GM12878 (cell line): Measurements from ENCODE around the gene LRIT1. TPM values are rescaled to one million over a fixed set of nuclear protein-coding genes. Genes with fewer than 3 reads are reported as not detected.

Source experiments
- ATAC-seq: fragments of 200-7000 bp; cut with Tn5 transposase; 3 replicates; pipeline ENCODE4 v1.9.1; 2020; ENCODE audit warnings: mild to moderate bottlenecking, moderate library complexity
- BruUV-seq: library from RNA; stranded (reverse); fragments of 400-500 nt; replicated peaks from 2 replicates; lab custom pipeline; 2021; lab: Mats Ljungman, UMichigan
- CTCF ChIA-PET: fragments of 300-600 bp; sonication (Branson Sonifier 250); formaldehyde crosslinking; extraction: SDS; loops from one replicate; lab custom pipeline; 2021; ENCODE audit warnings: inconsistent platforms; lab: Yijun Ruan, JAX
- POLR2A ChIA-PET: fragments of 350-600 bp; formaldehyde crosslinking; extraction: SDS; loops from one replicate; lab custom pipeline; 2021; ENCODE audit warnings: inconsistent platforms; lab: Charles Lee
- RAD21 ChIA-PET: fragments of 300-600 bp; sonication (Branson Sonifier 250); formaldehyde crosslinking; loops from one replicate; lab custom pipeline; 2023; ENCODE audit warnings: antibody characterized with exemption; ENCODE audit not compliant: unreplicated experiment; lab: Charles Lee
- SMC1A ChIA-PET: fragments of 300-600 bp; sonication (Branson Sonifier 250); formaldehyde crosslinking; loops from one replicate; lab custom pipeline; 2023; ENCODE audit not compliant: unreplicated experiment, uncharacterized antibody; lab: Charles Lee
- DNase-seq: peaks from one replicate; pipeline ENCODE4 v3.0.0-alpha.2; 2011; ENCODE audit warnings: low read depth, low spot score
- FAIRE-seq: peaks from 3 replicates; lab custom pipeline; 2011; peaks lifted over from hg19 to GRCh38; lab: Jason Lieb, UNC
- H2AFZ ChIP-seq: 2 replicates; pipeline ENCODE4 v1.6.0; 2011; ENCODE audit warnings: low read depth, low read length, control low read depth; ENCODE audit not compliant: control insufficient read depth
- H3K27ac ChIP-seq: 2 replicates; pipeline ENCODE4 v1.5.1; 2011; ENCODE audit warnings: control low read depth; ENCODE audit not compliant: control insufficient read depth, insufficient read depth
- H3K27me3 ChIP-seq, 2 experiments: replicated peaks in 1 of 2; 2 replicates each; pipeline versions ENCODE4 v1.6.0 to v1.6.1; 2011; ENCODE audit warnings: low read length in 1 of 2; ENCODE audit not compliant: control insufficient read depth in 2 of 2, insufficient read depth in 2 of 2
- H3K36me3 ChIP-seq, 2 experiments: 2 replicates each; pipeline ENCODE4 v1.5.1; 2011; ENCODE audit warnings: low read length in 1 of 2; ENCODE audit not compliant: control insufficient read depth in 2 of 2, insufficient read depth in 2 of 2
- H3K4me1 ChIP-seq: 2 replicates; pipeline ENCODE4 v1.6.1; 2011; ENCODE audit warnings: mild to moderate bottlenecking, low read length, moderate library complexity, mixed read lengths; ENCODE audit not compliant: control insufficient read depth, insufficient read depth
- H3K4me2 ChIP-seq: 2 replicates; pipeline ENCODE4 v1.6.0; 2011; ENCODE audit warnings: control low read depth; ENCODE audit not compliant: control insufficient read depth, insufficient read depth
- H3K4me3 ChIP-seq: fragments of 200-600 bp; sonication (generic); 2 replicates; pipeline ENCODE4 v1.5.1; 2016
- H3K79me2 ChIP-seq: 2 replicates; pipeline ENCODE4 v1.6.0; 2011; ENCODE audit warnings: low read length; ENCODE audit not compliant: control insufficient read depth, insufficient read depth
- H3K9ac ChIP-seq: 2 replicates; pipeline ENCODE4 v1.8.0; 2011; ENCODE audit warnings: low read length, control low read depth, mixed read lengths; ENCODE audit not compliant: control insufficient read depth, insufficient read depth
- H3K9me3 ChIP-seq: replicated peaks from 3 replicates; pipeline ENCODE4 v1.5.1; 2011; ENCODE audit warnings: mild to moderate bottlenecking, low read length; ENCODE audit not compliant: control insufficient read depth, insufficient read depth
- H4K20me1 ChIP-seq: 2 replicates; pipeline ENCODE4 v1.6.0; 2011; ENCODE audit not compliant: control insufficient read depth, insufficient read depth
- HCFC1 ChIP-seq: fragments of 150-350 bp; IDR thresholded peaks from 2 replicates; pipeline ENCODE4 v1.6.1; 2014; ENCODE audit warnings: low read length
- JUND ChIP-seq: IDR thresholded peaks from 2 replicates; pipeline ENCODE4 v1.6.1; 2012; ENCODE audit warnings: low read depth, mild to moderate bottlenecking, low read length, improper control_type of control experiment, moderate library complexity
- NFYB ChIP-seq: IDR thresholded peaks from 2 replicates; pipeline ENCODE4 v1.6.1; 2011; ENCODE audit warnings: low read depth, mild to moderate bottlenecking, low read length, improper control_type of control experiment, moderate library complexity; ENCODE audit not compliant: insufficient read depth
- SP1 ChIP-seq: IDR thresholded peaks from one replicate; pipeline ENCODE4 v1.6.1; 2011; ENCODE audit warnings: low read depth, low read length
- TAF1 ChIP-seq: IDR thresholded peaks from 2 replicates; pipeline ENCODE4 v1.6.1; 2011; ENCODE audit warnings: mild to moderate bottlenecking, low read depth, low read length, borderline replicate concordance
- ZNF24 ChIP-seq: fragments of 450-650 bp; IDR thresholded peaks from 2 replicates; pipeline ENCODE4 v1.6.1; 2017; ENCODE audit warnings: antibody characterized with exemption, mild to moderate bottlenecking
- WGBS: methylation state at CpG from one replicate; pipeline ENCODE4 v1.1.6; 2016; ENCODE audit warnings: low lambda C conversion rate; ENCODE audit not compliant: insufficient replicate concordance, insufficient coverage; ENCODE audit errors: missing lambda C conversion rate; 5-methylcytosine and 5-hydroxymethylcytosine counted together
- in situ Hi-C: fragments of 300-500 bp; cut with MboI; formaldehyde crosslinking; loops from 9 replicates; pipeline ENCODE4 v1.14.3; 2018; ENCODE audit warnings: mixed read lengths
- intact Hi-C: fragments of 100-400 bp; cut with micrococcal nuclease; formaldehyde crosslinking; loops from one replicate; pipeline ENCODE4 v1.14.2; 2022; ENCODE audit not compliant: unreplicated experiment
- polyA plus RNA-seq, 11 experiments: library from polyadenylated mRNA; depleted of rRNA in 4 of 11; unstranded in 6 of 11; stranded (reverse) in 5 of 11; fragments of >200 nt; fragmentation: Nextera tagmentation in 4 of 11; fragmentation: Illumina TruSeq in 1 of 11; extraction: Ambion mirVana in 4 of 11; extraction: Trizol in 1 of 11; gene quantifications; 1 replicate in 1 of 11; 2 replicates in 10 of 11; pipeline versions ENCODE4 v1.2.1 to v1.2.3, GENCODE V29; 2011 to 2016; ENCODE audit warnings: inconsistent platforms in 2 of 11, missing spikeins in 2 of 11, low read depth in 1 of 11
- total RNA-seq, 4 experiments: library from RNA; depleted of rRNA in 3 of 4; stranded (reverse); fragments of >200 nt in 3 of 4; fragmentation: Illumina TruSeq in 1 of 4; extraction: Trizol in 1 of 4; gene quantifications; 2 replicates each; pipeline versions ENCODE4 v1.2.1 to v1.2.3, GENCODE V29; 2013 to 2021
- TF ChIP-seq, protein P1 (sequence below): fragments of 450-650 bp; conservative IDR thresholded peaks from 2 replicates; pipeline ENCODE4 v1.6.1; 2017; ENCODE audit warnings: mild to moderate bottlenecking, moderate library complexity

Gene LRIT1
- total and polyA plus RNA-seq, 10 of the 15 experiments (the other 5 are each of a cell fraction or from before 2014, with no cell fraction given), result not detected

DNA sequence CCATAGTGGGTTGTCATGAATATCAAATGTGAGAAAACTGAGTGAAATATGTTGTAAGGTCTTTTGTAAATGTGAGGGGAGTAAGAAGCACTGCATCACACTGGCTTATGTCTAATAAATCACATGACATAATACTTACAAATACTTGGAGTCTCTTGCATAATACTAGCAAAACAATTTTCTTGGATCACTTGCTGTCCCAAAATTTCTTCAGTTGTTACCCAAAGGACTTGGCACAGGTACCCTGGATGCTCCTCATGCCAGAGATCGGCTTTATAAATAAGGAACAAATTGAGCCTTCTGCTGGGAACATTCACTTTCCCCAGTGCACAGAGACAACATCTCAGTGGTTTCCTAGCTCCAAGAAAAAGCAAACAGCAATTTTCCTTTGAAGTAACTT is 11.0 kb downstream of the LRIT1 start:
- H2AFZ ChIP-seq, result no peak overlapping the region
- WGBS, result 27% methylated on average over 1 of the region's 1 CpG
- no peak overlapping the region for H3K9ac ChIP-seq
- H4K20me1 ChIP-seq, result no peaks in the 10 kb centered on the region
- TF ChIP-seq JUND, result no peak
- no peak for TF ChIP-seq NFYB
- TF ChIP-seq, protein P1, sequence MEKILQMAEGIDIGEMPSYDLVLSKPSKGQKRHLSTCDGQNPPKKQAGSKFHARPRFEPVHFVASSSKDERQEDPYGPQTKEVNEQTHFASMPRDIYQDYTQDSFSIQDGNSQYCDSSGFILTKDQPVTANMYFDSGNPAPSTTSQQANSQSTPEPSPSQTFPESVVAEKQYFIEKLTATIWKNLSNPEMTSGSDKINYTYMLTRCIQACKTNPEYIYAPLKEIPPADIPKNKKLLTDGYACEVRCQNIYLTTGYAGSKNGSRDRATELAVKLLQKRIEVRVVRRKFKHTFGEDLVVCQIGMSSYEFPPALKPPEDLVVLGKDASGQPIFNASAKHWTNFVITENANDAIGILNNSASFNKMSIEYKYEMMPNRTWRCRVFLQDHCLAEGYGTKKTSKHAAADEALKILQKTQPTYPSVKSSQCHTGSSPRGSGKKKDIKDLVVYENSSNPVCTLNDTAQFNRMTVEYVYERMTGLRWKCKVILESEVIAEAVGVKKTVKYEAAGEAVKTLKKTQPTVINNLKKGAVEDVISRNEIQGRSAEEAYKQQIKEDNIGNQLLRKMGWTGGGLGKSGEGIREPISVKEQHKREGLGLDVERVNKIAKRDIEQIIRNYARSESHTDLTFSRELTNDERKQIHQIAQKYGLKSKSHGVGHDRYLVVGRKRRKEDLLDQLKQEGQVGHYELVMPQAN, result no peak
- no peak for TF ChIP-seq TAF1
- TF ChIP-seq ZNF24, result no peak
- no peak for TF ChIP-seq HCFC1
- no peak for TF ChIP-seq SP1
- no peaks in the 10 kb centered on the region for H3K4me1 ChIP-seq
- no peaks in the 10 kb centered on the region; a peak in 2 of 4 replicates for H3K27me3 ChIP-seq
- FAIRE-seq (no peak), ATAC-seq (no peak), DNase-seq (no peak)
- ChIA-PET SMC1A (no interaction called here), RAD21 (no interaction called here), POLR2A (no interaction called here), CTCF (no interaction called here)
- in situ Hi-C loops (no loop called here), intact Hi-C loops (no loop called here)
- no peaks in the 10 kb centered on the region for H3K79me2 ChIP-seq
- no peaks in the 10 kb centered on the region for H3K9me3 ChIP-seq
- H3K4me3 ChIP-seq, result no peak overlapping the region
- no peak overlapping the region for H3K4me2 ChIP-seq
- no TSS peak for BruUV-seq
- no peak overlapping the region for H3K27ac ChIP-seq
- H3K36me3 ChIP-seq, result no peaks in the 10 kb centered on the region
